HepG2 (cell line): ENCODE measurements around the gene UCK2. TPM values are rescaled to one million over a fixed set of nuclear protein-coding genes. Genes with fewer than 3 reads are reported as not detected.

Source experiments
- ATAC-seq: fragments of 200-7000 bp; cut with Tn5 transposase; 3 replicates; pipeline ENCODE4 v1.9.1; 2020; ENCODE audit warnings: mild to moderate bottlenecking, moderate library complexity
- BruUV-seq: library from RNA; stranded (reverse); fragments of 400-500 nt; replicated peaks from 2 replicates; lab custom pipeline; 2021; lab: Mats Ljungman, UMichigan
- CTCF ChIA-PET: fragments of 300-600 bp; formaldehyde crosslinking; extraction: SDS; loops from one replicate; lab custom pipeline; 2021; ENCODE audit warnings: low total read pairs, inconsistent platforms, low intra/inter-chr PET ratio; lab: Yijun Ruan, JAX
- POLR2A ChIA-PET: fragments of 350-600 bp; sonication (Branson Sonifier 250); formaldehyde crosslinking; loops from one replicate; lab custom pipeline; 2020; ENCODE audit warnings: antibody characterized with exemption, inconsistent platforms; lab: Yijun Ruan, JAX
- DNase-seq: peaks from one replicate; pipeline ENCODE4 v3.0.0-alpha.2; 2015; ENCODE audit warnings: low spot score
- FAIRE-seq: peaks from 3 replicates; lab custom pipeline; 2011; peaks lifted over from hg19 to GRCh38; lab: Jason Lieb, UNC
- H2AFZ ChIP-seq: one replicate; pipeline ENCODE4 v1.6.1; 2011; ENCODE audit warnings: low read length, inconsistent platforms
- H3K27ac ChIP-seq: fragments of 300-600 bp; 3 replicates; pipeline ENCODE4 v1.8.0; 2011; ENCODE audit warnings: mixed run types, mild to moderate bottlenecking, mixed read lengths, low read length, inconsistent platforms; ENCODE audit not compliant: insufficient read depth; ENCODE audit errors: extremely low read length
- H3K27me3 ChIP-seq, 2 experiments: fragments of 200-600 bp in 1 of 2; 2 replicates in 1 of 2; 3 replicates in 1 of 2; pipeline versions ENCODE4 v1.6.0 to v1.8.0; 2011; ENCODE audit warnings: low read length in 2 of 2, mild to moderate bottlenecking in 2 of 2, moderate library complexity in 2 of 2, inconsistent platforms in 1 of 2; ENCODE audit not compliant: insufficient read depth in 2 of 2, control insufficient read depth in 1 of 2
- H3K36me3 ChIP-seq, 2 experiments: fragments of 200-600 bp in 1 of 2; replicated peaks in 1 of 2; 2 replicates in 1 of 2; 3 replicates in 1 of 2; pipeline versions ENCODE4 v1.5.1 to v1.8.0; 2011; ENCODE audit warnings: low read length in 2 of 2, inconsistent platforms in 1 of 2; ENCODE audit not compliant: insufficient read depth in 2 of 2, control insufficient read depth in 1 of 2
- H3K4me1 ChIP-seq: 2 replicates; pipeline ENCODE4 v1.5.1; 2012; ENCODE audit warnings: low read length, inconsistent platforms; ENCODE audit not compliant: insufficient read depth
- H3K4me2 ChIP-seq: 2 replicates; pipeline ENCODE4 v1.6.0; 2011; ENCODE audit warnings: low read depth, low read length, inconsistent platforms
- H3K4me3 ChIP-seq, 3 experiments: fragments of 200-600 bp in 1 of 3; sonication (generic), shearing (Covaris generic) in 1 of 3; replicated peaks in 1 of 3; 2 replicates each; pipeline ENCODE4 v1.5.1; 2011 to 2016; ENCODE audit warnings: low read length in 3 of 3, inconsistent platforms in 2 of 3, low read depth in 2 of 3, mild to moderate bottlenecking in 2 of 3, control low read depth in 1 of 3, mixed read lengths in 1 of 3; ENCODE audit not compliant: insufficient read depth in 1 of 3
- H3K79me2 ChIP-seq: one replicate; pipeline ENCODE4 v1.6.1; 2011; ENCODE audit warnings: low read length, inconsistent platforms; ENCODE audit not compliant: insufficient read depth
- H3K9ac ChIP-seq: 2 replicates; pipeline ENCODE4 v1.6.0; 2011; ENCODE audit warnings: mild to moderate bottlenecking, low read depth, low read length, inconsistent platforms; ENCODE audit not compliant: insufficient read depth
- H3K9me3 ChIP-seq: 2 replicates; pipeline ENCODE4 v1.5.1; 2012; ENCODE audit warnings: mild to moderate bottlenecking, low read length
- H4K20me1 ChIP-seq: 2 replicates; pipeline ENCODE4 v1.6.0; 2011; ENCODE audit warnings: inconsistent platforms, mild to moderate bottlenecking, low read length, moderate library complexity; ENCODE audit not compliant: insufficient read depth
- POLR2G ChIP-seq: fragments of 200-400 bp; formaldehyde crosslinking; IDR thresholded peaks from 2 replicates; pipeline ENCODE4 v1.6.1; 2018; ENCODE audit warnings: mild to moderate bottlenecking, low read depth, low read length, moderate library complexity
- SNAI1 ChIP-seq: sonication (generic); formaldehyde crosslinking; IDR thresholded peaks from 2 replicates; pipeline ENCODE4 v1.5.0; 2020; ENCODE audit warnings: mild to moderate bottlenecking, missing genetic modification reagents, borderline replicate concordance
- ZNF558 ChIP-seq: sonication (generic); formaldehyde crosslinking; IDR thresholded peaks from 2 replicates; pipeline ENCODE4 v1.9.0; 2022; ENCODE audit warnings: mild to moderate bottlenecking, missing genetic modification reagents, borderline replicate concordance
- ZNF569 ChIP-seq: sonication (generic); formaldehyde crosslinking; IDR thresholded peaks from 2 replicates; pipeline ENCODE4 v1.5.0; 2020; ENCODE audit warnings: mild to moderate bottlenecking, missing genetic modification reagents, moderate library complexity, borderline replicate concordance
- ZNF589 ChIP-seq: sonication (generic); formaldehyde crosslinking; conservative IDR thresholded peaks from 2 replicates; pipeline ENCODE4 v1.8.0; 2022; ENCODE audit warnings: mild to moderate bottlenecking, moderate library complexity, missing genetic modification reagents
- WGBS: methylation state at CpG from one replicate; pipeline ENCODE4 v1.1.6; 2017; ENCODE audit warnings: low lambda C conversion rate; 5-methylcytosine and 5-hydroxymethylcytosine counted together
- in situ Hi-C: cut with HindIII; loops from 2 replicates; pipeline ENCODE4 v1.10.0; 2017; ENCODE audit warnings: low pct_unique_long_range_greater_than_20kb; ENCODE audit not compliant: extremely low pct_ligation_motif_present
- intact Hi-C: fragments of 100-400 bp; cut with micrococcal nuclease; formaldehyde crosslinking; loops from one replicate; pipeline ENCODE4 v1.10.0; 2022; ENCODE audit not compliant: unreplicated experiment
- polyA plus RNA-seq, 8 experiments: library from polyadenylated mRNA; depleted of rRNA in 3 of 8; stranded (reverse) in 7 of 8; unstranded in 1 of 8; fragments of >200 nt; fragmentation: Illumina TruSeq in 4 of 8; extraction: Trizol in 4 of 8; gene quantifications; 2 replicates each; pipeline versions ENCODE4 v1.2.1 to v1.2.3, GENCODE V29; 2011 to 2016; ENCODE audit warnings: low read depth in 4 of 8, missing spikeins in 1 of 8, mixed read lengths in 1 of 8; ENCODE audit not compliant: insufficient read depth in 1 of 8
- total RNA-seq, 5 experiments: library from RNA; depleted of rRNA; stranded (reverse); fragments of >200 nt; fragmentation: Illumina TruSeq; extraction: Trizol; gene quantifications; 2 replicates each; pipeline ENCODE4 v1.2.3, GENCODE V29; 2016; ENCODE audit warnings: low read depth in 1 of 5
- TF ChIP-seq, protein P1 (sequence below): sonication (generic); formaldehyde crosslinking; IDR thresholded peaks from 2 replicates; pipeline ENCODE4 v1.5.0; 2020; ENCODE audit warnings: missing genetic modification reagents
- TF ChIP-seq, protein P2 (sequence below): sonication (generic); formaldehyde crosslinking; IDR thresholded peaks from 2 replicates; pipeline ENCODE4 v1.8.0; 2022; ENCODE audit warnings: missing genetic modification reagents, mild to moderate bottlenecking, inconsistent platforms, borderline replicate concordance
- TF ChIP-seq, protein P3 (sequence below): sonication (generic); formaldehyde crosslinking; IDR thresholded peaks from 2 replicates; pipeline ENCODE4 v1.5.1; 2020; ENCODE audit warnings: mild to moderate bottlenecking, missing genetic modification reagents, borderline replicate concordance

Gene UCK2
- total and polyA plus RNA-seq, 2 of the 13 experiments (the other 11 are each of a cell fraction or from before 2014, with no cell fraction given): 64.3 to 78.0 TPM

DNA sequence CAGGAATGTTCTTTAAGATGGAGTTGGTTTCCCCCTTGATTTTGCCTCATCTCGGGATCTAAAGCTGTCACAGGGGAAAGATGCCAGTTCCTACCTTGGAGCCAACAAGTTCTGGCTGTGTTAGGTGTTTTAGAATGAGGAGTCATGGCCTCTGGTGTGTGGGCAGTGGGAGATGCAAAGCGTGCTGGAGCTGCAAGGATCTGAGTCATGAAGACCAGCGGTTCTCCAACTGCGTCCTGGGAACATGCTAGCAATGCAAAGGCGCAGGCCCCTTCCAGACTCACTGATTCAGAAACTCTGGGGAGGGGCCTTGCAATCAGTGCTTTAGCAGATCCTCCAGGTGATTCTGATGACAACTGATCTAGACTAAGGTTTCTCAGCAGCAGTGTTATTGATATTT, 109.1 kb downstream of the UCK2 start (continued):
- no peak for TF ChIP-seq ZNF569 (CRISPR knock-in tag)
- no peak for TF ChIP-seq ZNF589 (CRISPR knock-in tag)
- no peak for TF ChIP-seq POLR2G
- TF ChIP-seq, protein P1, sequence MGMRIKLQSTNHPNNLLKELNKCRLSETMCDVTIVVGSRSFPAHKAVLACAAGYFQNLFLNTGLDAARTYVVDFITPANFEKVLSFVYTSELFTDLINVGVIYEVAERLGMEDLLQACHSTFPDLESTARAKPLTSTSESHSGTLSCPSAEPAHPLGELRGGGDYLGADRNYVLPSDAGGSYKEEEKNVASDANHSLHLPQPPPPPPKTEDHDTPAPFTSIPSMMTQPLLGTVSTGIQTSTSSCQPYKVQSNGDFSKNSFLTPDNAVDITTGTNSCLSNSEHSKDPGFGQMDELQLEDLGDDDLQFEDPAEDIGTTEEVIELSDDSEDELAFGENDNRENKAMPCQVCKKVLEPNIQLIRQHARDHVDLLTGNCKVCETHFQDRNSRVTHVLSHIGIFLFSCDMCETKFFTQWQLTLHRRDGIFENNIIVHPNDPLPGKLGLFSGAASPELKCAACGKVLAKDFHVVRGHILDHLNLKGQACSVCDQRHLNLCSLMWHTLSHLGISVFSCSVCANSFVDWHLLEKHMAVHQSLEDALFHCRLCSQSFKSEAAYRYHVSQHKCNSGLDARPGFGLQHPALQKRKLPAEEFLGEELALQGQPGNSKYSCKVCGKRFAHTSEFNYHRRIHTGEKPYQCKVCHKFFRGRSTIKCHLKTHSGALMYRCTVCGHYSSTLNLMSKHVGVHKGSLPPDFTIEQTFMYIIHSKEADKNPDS: no peak
- no peak for TF ChIP-seq SNAI1

DNA sequence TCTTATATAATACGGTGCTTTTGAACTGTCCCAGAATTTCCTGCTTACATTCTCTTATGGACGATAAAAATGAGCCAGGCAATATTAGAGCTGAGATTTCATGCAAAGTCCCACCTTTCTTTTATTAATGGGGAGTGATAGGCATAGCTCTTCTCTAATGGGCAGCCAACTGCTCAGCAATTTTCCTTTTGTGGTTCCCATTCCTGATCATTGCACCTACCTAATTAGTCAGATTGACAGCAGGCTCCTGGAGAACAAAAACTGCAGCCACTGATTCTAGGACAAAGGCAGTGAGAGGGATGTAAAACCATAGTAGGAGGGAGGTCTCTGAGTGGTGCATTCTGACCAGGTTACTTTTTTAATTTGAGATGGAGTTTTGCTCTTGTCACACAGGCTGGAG, 110.4 kb downstream of the UCK2 start:
- Histone ChIP-seq H3K4me3 (no peak overlapping the region), H3K36me3 (no peaks in the 10 kb centered on the region), H3K9me3 (no peaks in the 10 kb centered on the region), H3K4me1 (no peaks in the 10 kb centered on the region), H2AFZ (no peak overlapping the region), H3K4me2 (no peak overlapping the region), H4K20me1 (no peaks in the 10 kb centered on the region), H3K79me2 (no peaks in the 10 kb centered on the region), H3K27ac (no peak overlapping the region), H3K27me3 (peaks cover 2 to 39% of the 10 kb centered on the region in 2 experiments; a peak in 3 of 5 replicates), H3K9ac (no peak overlapping the region)
- in situ Hi-C loops (loop anchor here (10.0 kb wide), 1 partner anchor 497 kb away; no protein-coding TSS in a partner anchor), intact Hi-C loops (no loop called here)
- 45% methylated on average over 2 of the region's 2 CpGs for WGBS
- CTCF ChIA-PET: no interaction called here
- FAIRE-seq: no peak
- no peak for ATAC-seq
- POLR2A ChIA-PET: no interaction called here
- TF ChIP-seq, protein P2, sequence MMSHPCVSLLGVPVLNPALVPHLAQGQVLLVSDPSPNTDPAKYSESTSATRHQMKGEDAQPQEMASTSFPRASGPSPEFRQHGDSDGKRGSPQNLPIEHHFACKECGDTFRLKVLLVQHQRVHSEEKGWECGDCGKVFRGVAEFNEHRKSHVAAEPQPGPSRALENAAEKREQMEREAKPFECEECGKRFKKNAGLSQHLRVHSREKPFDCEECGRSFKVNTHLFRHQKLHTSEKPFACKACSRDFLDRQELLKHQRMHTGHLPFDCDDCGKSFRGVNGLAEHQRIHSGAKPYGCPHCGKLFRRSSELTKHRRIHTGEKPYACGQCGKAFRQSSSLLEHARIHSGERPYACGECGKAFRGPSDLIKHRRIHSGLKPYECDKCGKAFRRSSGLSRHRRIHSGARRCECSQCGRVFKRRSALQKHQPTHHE (CRISPR knock-in tag): no peak
- TF ChIP-seq, protein P3, sequence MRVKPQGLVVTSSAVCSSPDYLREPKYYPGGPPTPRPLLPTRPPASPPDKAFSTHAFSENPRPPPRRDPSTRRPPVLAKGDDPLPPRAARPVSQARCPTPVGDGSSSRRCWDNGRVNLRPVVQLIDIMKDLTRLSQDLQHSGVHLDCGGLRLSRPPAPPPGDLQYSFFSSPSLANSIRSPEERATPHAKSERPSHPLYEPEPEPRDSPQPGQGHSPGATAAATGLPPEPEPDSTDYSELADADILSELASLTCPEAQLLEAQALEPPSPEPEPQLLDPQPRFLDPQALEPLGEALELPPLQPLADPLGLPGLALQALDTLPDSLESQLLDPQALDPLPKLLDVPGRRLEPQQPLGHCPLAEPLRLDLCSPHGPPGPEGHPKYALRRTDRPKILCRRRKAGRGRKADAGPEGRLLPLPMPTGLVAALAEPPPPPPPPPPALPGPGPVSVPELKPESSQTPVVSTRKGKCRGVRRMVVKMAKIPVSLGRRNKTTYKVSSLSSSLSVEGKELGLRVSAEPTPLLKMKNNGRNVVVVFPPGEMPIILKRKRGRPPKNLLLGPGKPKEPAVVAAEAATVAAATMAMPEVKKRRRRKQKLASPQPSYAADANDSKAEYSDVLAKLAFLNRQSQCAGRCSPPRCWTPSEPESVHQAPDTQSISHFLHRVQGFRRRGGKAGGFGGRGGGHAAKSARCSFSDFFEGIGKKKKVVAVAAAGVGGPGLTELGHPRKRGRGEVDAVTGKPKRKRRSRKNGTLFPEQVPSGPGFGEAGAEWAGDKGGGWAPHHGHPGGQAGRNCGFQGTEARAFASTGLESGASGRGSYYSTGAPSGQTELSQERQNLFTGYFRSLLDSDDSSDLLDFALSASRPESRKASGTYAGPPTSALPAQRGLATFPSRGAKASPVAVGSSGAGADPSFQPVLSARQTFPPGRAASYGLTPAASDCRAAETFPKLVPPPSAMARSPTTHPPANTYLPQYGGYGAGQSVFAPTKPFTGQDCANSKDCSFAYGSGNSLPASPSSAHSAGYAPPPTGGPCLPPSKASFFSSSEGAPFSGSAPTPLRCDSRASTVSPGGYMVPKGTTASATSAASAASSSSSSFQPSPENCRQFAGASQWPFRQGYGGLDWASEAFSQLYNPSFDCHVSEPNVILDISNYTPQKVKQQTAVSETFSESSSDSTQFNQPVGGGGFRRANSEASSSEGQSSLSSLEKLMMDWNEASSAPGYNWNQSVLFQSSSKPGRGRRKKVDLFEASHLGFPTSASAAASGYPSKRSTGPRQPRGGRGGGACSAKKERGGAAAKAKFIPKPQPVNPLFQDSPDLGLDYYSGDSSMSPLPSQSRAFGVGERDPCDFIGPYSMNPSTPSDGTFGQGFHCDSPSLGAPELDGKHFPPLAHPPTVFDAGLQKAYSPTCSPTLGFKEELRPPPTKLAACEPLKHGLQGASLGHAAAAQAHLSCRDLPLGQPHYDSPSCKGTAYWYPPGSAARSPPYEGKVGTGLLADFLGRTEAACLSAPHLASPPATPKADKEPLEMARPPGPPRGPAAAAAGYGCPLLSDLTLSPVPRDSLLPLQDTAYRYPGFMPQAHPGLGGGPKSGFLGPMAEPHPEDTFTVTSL: no peak
- TF ChIP-seq ZNF558 (CRISPR knock-in tag): no peak
- DNase-seq: no peak
- no TSS peak for BruUV-seq
